ENCODE data around the gene CNFN.
"Not testable (repeated sequence)": the region's sequence is repeated elsewhere in the genome, so short reads cannot be mapped to it uniquely, and the experiment has no call there.

The CNFN gene

DNA sequence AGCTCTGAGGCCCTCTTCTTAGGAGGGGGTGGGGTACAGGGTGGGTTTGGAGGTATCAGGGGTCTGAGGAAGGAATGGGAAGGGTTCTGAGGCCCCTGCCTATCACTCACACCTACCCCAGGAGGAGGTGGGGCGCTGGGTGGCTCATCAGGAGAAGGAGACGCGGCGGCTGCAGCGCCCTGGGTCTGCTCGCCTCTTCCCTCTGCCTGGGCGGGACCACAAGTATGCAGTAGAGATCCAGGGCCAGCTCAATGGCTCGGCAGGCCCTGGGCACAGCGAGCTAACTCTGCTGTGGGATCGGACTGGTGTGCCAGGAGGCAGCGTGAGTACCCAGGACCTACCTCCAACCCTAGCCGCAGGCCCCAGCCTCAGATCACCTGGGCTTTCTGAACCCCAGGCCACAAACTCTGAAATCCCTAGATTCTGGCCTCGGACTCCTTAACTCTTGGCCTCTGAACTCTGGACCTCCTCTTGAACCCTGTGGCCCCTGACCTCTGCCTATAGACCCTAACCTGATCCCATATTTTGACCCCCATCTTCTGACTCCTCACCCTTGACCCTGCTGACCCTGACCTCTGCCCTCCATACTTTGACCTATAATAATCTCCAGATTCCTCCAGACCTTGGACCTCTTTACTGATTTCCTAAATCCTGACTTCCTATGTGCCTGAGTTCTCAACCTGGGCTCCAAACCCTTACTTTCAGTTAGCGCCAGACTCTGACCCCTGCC, 40.6 kb downstream of the CNFN start:
- TF ChIP-seq, protein P1, sequence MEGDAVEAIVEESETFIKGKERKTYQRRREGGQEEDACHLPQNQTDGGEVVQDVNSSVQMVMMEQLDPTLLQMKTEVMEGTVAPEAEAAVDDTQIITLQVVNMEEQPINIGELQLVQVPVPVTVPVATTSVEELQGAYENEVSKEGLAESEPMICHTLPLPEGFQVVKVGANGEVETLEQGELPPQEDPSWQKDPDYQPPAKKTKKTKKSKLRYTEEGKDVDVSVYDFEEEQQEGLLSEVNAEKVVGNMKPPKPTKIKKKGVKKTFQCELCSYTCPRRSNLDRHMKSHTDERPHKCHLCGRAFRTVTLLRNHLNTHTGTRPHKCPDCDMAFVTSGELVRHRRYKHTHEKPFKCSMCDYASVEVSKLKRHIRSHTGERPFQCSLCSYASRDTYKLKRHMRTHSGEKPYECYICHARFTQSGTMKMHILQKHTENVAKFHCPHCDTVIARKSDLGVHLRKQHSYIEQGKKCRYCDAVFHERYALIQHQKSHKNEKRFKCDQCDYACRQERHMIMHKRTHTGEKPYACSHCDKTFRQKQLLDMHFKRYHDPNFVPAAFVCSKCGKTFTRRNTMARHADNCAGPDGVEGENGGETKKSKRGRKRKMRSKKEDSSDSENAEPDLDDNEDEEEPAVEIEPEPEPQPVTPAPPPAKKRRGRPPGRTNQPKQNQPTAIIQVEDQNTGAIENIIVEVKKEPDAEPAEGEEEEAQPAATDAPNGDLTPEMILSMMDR (IDR thresholded peaks at IDR 0.05; ENCODE audit: low read depth, low read length), result no peak
- DNase-seq (ENCODE audit: extremely low read depth, low read depth), result no peak

DNA sequence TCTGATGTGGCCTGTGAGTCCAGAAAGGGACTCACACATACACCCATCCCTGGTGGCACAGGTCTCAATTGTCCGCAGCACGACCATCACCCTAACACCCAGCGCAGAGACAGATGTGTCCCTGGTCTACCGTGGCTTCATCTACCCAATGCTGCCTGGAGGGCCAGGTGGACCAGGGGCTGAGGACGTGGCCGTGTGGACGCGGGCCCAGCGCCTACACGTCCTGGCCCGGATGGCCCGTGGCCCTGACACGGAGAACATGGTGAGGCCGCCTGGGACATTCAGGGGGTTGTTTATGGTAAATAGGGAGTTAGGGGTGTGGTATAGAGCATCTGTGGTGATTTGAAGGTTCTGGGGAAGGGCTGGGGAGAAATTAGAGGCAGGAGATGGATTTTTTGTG, 41.9 kb downstream of the CNFN start:
- no peak for DNase-seq (ENCODE audit: extremely low read depth, low read depth)

DNA sequence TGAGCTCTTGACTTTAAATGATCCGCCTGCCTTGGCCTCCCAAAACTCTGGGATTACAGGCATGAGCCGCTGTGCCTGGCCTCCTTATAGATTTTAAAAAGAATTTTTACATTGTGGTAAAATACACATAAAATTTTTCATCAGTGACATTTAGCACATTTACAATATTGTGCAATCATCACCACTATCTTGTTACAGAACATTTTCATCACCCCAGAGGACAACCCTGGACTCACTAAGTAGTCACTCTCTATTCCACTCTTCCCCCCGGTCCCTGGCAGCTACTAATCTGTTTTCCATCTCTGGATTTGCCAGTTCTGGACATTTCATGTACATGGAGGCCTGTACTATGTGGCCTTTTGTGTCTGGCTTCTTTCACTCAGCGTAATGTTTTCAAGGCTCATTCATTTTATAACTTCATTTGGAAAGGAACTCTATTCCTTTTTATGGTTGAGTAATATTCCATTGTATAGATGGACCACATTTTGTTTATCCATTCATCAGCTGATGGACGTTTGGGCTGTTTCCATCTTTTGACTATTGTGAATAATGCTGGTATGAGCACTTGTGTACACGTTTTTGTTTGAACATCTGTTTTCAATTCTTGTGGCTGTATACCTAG, 44.8 kb downstream of the CNFN start:
- DNase-seq (ENCODE audit: extremely low read depth, low read depth), result peak; percentile 22
- TF ChIP-seq, protein P1 (IDR thresholded peaks at IDR 0.05; ENCODE audit: low read depth, low read length), result no peak

More for the DNA sequence above, 41.9 kb downstream of the CNFN start:
- TF ChIP-seq, protein P1 (IDR thresholded peaks at IDR 0.05; ENCODE audit: low read depth, low read length), result no peak

DNA sequence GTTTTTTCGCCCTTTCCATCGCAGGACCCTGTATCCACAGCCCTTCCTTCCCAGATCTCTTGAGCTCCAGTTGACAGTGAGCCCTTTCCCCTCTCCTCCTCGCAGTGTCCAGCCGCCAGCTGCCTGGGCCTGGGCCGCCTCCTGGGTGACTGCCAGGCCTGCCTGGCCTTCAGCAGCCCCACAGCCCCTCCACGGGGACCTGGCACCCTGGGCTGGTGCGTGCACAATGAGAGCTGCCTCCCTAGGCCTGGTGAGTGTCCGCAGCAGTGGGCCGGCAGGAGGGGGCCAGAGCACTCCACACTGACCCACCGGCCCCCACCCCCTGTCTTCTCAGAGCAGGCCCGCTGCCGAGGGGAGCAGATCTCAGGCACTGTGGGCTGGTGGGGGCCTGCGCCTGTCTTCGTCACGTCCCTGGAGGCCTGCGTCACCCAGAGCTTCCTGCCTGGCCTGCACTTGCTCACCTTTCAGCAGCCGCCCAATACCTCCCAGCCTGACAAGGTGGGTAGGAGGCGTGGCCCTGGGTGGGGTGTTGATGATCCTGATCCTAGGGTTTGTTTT, 45.7 kb downstream of the CNFN start:
- DNase-seq (ENCODE audit: extremely low read depth, low read depth), result no peak
- TF ChIP-seq, protein P1 (IDR thresholded peaks at IDR 0.05; ENCODE audit: low read depth, low read length), result no peak

DNA sequence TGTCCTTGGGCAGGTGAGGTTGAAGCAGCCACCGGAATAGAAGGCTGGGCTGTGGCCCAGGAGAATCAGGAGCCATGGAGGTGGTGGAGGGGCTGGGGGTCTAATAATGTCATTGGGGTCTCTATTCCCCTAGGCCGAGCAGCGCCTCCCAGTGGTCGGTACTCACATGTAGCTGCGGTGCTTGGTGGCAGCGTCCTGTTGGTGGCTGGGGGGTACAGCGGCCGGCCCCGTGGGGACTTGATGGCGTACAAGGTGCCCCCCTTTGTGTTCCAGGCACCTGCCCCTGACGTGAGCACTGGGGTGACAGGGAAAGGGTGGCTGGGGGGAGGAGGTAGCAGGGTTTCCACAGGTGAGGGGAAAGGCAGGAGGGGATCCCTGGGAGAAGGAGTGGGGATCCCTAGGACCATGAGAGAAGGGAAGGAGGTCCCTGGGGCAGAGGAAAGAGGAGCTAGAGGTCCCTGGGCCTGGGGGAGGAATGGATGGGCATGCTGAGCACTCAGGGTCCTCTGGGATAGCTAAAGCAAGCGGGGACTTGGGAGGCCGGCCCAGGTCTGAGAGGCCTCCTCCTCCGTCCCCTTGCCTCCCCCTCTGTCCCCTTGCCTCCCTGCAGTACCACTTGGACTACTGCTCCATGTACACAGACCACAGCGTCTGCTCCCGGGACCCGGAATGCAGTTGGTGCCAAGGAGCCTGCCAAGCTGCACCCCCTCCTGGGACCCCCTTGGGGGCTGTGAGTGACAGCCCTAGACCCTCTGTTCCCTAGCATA, 46.6 kb downstream of the CNFN start:
- DNase-seq (ENCODE audit: extremely low read depth, low read depth), result no peak

DNA sequence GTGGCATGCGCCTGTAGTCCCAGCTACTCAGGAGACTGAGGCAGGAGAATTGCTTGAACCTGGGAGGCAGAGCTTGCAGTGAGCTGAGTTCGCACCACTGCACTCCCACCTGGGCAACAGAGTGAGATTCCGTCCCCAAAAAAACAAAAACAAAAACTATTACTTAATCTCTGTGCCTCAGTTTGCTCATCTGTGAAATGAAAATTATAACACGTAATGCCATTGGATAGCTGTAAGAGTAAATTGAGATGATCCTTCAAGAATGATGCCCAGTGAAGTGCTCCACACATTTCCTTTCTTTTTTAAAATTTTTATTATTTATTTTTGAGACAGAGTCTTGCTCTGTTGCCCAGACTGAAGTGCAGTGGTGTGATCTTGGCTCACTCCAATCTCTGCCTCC, 50.2 kb downstream of the CNFN start:
- DNase-seq (ENCODE audit: extremely low read depth, low read depth), result not testable (repeated sequence)

More for the DNA sequence above, 46.6 kb downstream of the CNFN start:
- TF ChIP-seq, protein P1 (IDR thresholded peaks at IDR 0.05; ENCODE audit: low read depth, low read length), result no peak; the same call in 1 of the 2 replicates

DNA sequence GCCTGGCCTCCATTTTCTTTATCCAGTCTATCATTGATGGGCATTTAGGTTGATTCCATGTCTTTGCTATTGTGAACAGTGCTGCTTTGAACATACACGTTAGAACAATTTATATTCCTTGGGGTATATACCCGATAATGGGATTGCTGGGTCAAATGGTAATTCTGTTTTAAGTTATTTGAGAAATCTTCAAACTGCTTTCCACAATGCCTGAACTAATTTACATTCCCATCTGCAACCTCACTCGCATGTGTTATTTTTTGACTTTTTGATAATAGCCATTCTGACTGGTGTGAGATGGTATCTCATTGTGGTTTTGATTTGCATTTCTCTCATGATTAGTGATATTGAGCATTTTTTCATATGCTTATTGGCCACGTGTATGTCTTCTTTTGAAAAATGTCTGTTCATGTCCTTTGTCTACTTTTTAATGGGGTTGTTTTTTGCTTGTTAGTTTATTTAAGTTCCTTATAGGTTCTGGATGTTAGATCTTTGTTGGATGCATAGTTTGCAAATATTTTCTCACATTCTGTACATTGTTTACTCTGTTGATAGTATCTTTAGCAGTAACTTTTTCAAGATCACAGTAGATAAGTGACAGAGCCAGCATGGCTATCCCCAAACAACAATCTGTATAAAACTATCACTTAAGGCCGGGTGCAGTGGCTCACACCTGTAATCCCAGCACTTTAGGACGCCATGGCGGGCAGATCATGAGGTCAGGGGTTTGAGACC, 50.8 kb downstream of the CNFN start:
- not testable (repeated sequence) for DNase-seq (ENCODE audit: extremely low read depth, low read depth)
